ENCODE measurements around the gene TMEM200C. TPM values are rescaled to one million over a fixed set of nuclear protein-coding genes. Genes with fewer than 3 reads are reported as not detected.

TMEM200C gene
- total and polyA plus RNA-seq, 4 donors, result 0.03 to 0.15 (median 0.06) TPM; not detected in 1

DNA sequence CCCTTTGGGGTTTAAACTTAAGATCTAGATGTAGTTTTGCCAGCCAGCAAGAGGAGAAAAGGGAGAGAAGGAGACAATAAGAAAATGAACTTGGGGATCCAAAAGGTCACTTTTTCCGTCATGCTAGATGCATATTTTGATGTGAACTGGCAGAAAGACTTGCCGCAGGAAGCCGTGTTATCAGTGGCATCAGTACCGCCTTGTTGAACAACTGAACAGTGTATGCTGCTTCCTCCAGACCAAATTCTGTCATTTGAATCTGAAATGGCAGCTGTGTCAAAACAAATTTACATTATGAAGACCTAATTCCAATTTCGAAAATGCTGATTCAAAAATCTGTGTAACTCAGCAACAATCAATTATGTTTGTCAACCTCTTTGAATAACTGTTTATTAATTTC is 42.1 kb downstream of the TMEM200C start:
- ATAC-seq (ENCODE audit: low FRiP score) (no peak), DNase-seq (no peak)
- H3K4me1 ChIP-seq (ENCODE audit: control insufficient read depth in 1 of 2, insufficient read depth in 2 of 2, low read length in 2 of 2), result no peaks in the 10 kb centered on the region
- WGBS, 2 donors, result 54 to 71% methylated on average over 5 of the region's 5 CpGs
- no peak overlapping the region for H3K27ac ChIP-seq (ENCODE audit: low read depth in 1 of 2, low read length in 2 of 2)
- no peaks in the 10 kb centered on the region for H3K36me3 ChIP-seq (ENCODE audit: control insufficient read depth in 1 of 2, insufficient read depth in 2 of 2, low read length in 1 of 2)
- H3K4me3 ChIP-seq (ENCODE audit: low read length in 2 of 2), result no peak overlapping the region
- no peaks in the 10 kb centered on the region for H3K27me3 ChIP-seq (ENCODE audit: control insufficient read depth in 1 of 2, insufficient read depth in 2 of 2, low read length in 1 of 2)
- no peaks in the 10 kb centered on the region for H3K9me3 ChIP-seq (ENCODE audit: control insufficient read depth, low read length)
- intact Hi-C loops (cut with DNase I), result no loop called here

- Histone ChIP-seq H3K36me3 (ENCODE audit: control insufficient read depth in 1 of 2, insufficient read depth in 2 of 2, low read length in 1 of 2) (no peaks in the 10 kb centered on the region), H3K4me3 (ENCODE audit: low read length in 2 of 2) (no peak overlapping the region), H3K4me1 (ENCODE audit: control insufficient read depth in 1 of 2, insufficient read depth in 2 of 2, low read length in 2 of 2) (no peaks in the 10 kb centered on the region), H3K9me3 (ENCODE audit: control insufficient read depth, low read length) (no peaks in the 10 kb centered on the region), H3K27ac (ENCODE audit: low read depth in 1 of 2, low read length in 2 of 2) (no peak overlapping the region), H3K27me3 (ENCODE audit: control insufficient read depth in 1 of 2, insufficient read depth in 2 of 2, low read length in 1 of 2) (no peaks in the 10 kb centered on the region)
- intact Hi-C loops (cut with DNase I), result no loop called here
- no peak for ATAC-seq (ENCODE audit: low FRiP score)
- 27 to 28% methylated on average over 2 of the region's 2 CpGs for WGBS, 2 donors
- no peak for DNase-seq
Measured at GRCh38 chr18:5851998-5852397, 43.3 kb downstream of the TMEM200C start.

GRCh38 chr18:5842653-5843052 is 52.7 kb downstream of the TMEM200C start:
- Histone ChIP-seq H3K36me3 (ENCODE audit: control insufficient read depth in 1 of 2, insufficient read depth in 2 of 2, low read length in 1 of 2) (no peaks in the 10 kb centered on the region), H3K4me3 (ENCODE audit: low read length in 2 of 2) (no peak overlapping the region), H3K27me3 (ENCODE audit: control insufficient read depth in 1 of 2, insufficient read depth in 2 of 2, low read length in 1 of 2) (no peaks in the 10 kb centered on the region), H3K4me1 (ENCODE audit: control insufficient read depth in 1 of 2, insufficient read depth in 2 of 2, low read length in 2 of 2) (no peaks in the 10 kb centered on the region), H3K9me3 (ENCODE audit: control insufficient read depth, low read length) (peaks cover 1% of the 10 kb centered on the region), H3K27ac (ENCODE audit: low read depth in 1 of 2, low read length in 2 of 2) (no peak overlapping the region)
- 53 to 64% methylated on average over 3 of the region's 3 CpGs for WGBS, 2 donors
- intact Hi-C loops (cut with DNase I), result no loop called here
- no peak for ATAC-seq (ENCODE audit: low FRiP score)
- no peak for DNase-seq

GRCh38 chr18:5841518-5841917 is 53.8 kb downstream of the TMEM200C start:
- no peaks in the 10 kb centered on the region for H3K27me3 ChIP-seq (ENCODE audit: control insufficient read depth in 1 of 2, insufficient read depth in 2 of 2, low read length in 1 of 2)
- no peak overlapping the region for H3K4me3 ChIP-seq (ENCODE audit: low read length in 2 of 2)
- 15 to 20% methylated on average over 2 of the region's 2 CpGs for WGBS, 2 donors
- intact Hi-C loops (cut with DNase I), result no loop called here
- peaks cover 1% of the 10 kb centered on the region for H3K9me3 ChIP-seq (ENCODE audit: control insufficient read depth, low read length)
- H3K36me3 ChIP-seq (ENCODE audit: control insufficient read depth in 1 of 2, insufficient read depth in 2 of 2, low read length in 1 of 2), result no peaks in the 10 kb centered on the region
- H3K27ac ChIP-seq (ENCODE audit: low read depth in 1 of 2, low read length in 2 of 2), result no peak overlapping the region
- ATAC-seq (ENCODE audit: low FRiP score) (no peak), DNase-seq (no peak)
- H3K4me1 ChIP-seq (ENCODE audit: control insufficient read depth in 1 of 2, insufficient read depth in 2 of 2, low read length in 2 of 2), result no peaks in the 10 kb centered on the region

GRCh38 chr18:5840547-5840946 is 54.8 kb downstream of the TMEM200C start:
- no peak for DNase-seq

GRCh38 chr18:5840025-5840424 is 55.3 kb downstream of the TMEM200C start:
- ATAC-seq (ENCODE audit: low FRiP score), result no peak
- Histone ChIP-seq H3K4me3 (ENCODE audit: low read length in 2 of 2) (no peak overlapping the region), H3K27ac (ENCODE audit: low read depth in 1 of 2, low read length in 2 of 2) (no peak overlapping the region), H3K9me3 (ENCODE audit: control insufficient read depth, low read length) (no peaks in the 10 kb centered on the region), H3K36me3 (ENCODE audit: control insufficient read depth in 1 of 2, insufficient read depth in 2 of 2, low read length in 1 of 2) (no peaks in the 10 kb centered on the region), H3K4me1 (ENCODE audit: control insufficient read depth in 1 of 2, insufficient read depth in 2 of 2, low read length in 2 of 2) (no peaks in the 10 kb centered on the region), H3K27me3 (ENCODE audit: control insufficient read depth in 1 of 2, insufficient read depth in 2 of 2, low read length in 1 of 2) (no peaks in the 10 kb centered on the region)
- 9 to 24% methylated on average over 2 of the region's 2 CpGs for WGBS, 2 donors
- no peak for DNase-seq
- intact Hi-C loops (cut with DNase I), result no loop called here

More at GRCh38 chr18:5840547-5840946, 54.8 kb downstream of the TMEM200C start:
- H3K27me3 ChIP-seq (ENCODE audit: control insufficient read depth in 1 of 2, insufficient read depth in 2 of 2, low read length in 1 of 2), result no peaks in the 10 kb centered on the region
- intact Hi-C loops (cut with DNase I), result no loop called here
- 41 to 44% methylated on average over 4 of the region's 4 CpGs for WGBS, 2 donors
- no peaks in the 10 kb centered on the region for H3K36me3 ChIP-seq (ENCODE audit: control insufficient read depth in 1 of 2, insufficient read depth in 2 of 2, low read length in 1 of 2)
- no peak for ATAC-seq (ENCODE audit: low FRiP score)
- no peaks in the 10 kb centered on the region for H3K4me1 ChIP-seq (ENCODE audit: control insufficient read depth in 1 of 2, insufficient read depth in 2 of 2, low read length in 2 of 2)
- peaks cover under 1% of the 10 kb centered on the region for H3K9me3 ChIP-seq (ENCODE audit: control insufficient read depth, low read length)
- no peak overlapping the region for H3K27ac ChIP-seq (ENCODE audit: low read depth in 1 of 2, low read length in 2 of 2)
- H3K4me3 ChIP-seq (ENCODE audit: low read length in 2 of 2), result no peak overlapping the region

DNA sequence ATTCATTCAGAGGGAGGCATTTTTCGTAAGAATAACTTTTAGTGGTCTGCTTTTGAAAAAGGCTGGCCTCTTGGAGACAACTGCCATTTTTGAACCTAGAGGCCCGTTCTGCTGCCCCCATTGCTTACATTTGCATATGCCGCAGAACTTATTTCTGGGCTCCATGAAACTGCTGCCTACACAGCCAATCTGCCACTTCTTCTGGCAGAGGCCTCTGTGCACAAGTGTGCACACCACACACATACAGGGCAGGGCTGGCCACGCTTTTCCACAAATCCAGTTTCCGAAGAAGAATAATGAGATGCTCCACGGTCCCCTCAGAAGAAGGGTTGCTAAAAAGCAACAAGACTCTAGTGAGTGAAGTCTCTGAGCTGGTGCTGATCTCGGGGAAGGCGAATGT is 56.2 kb downstream of the TMEM200C start:
- H3K27ac ChIP-seq (ENCODE audit: low read depth in 1 of 2, low read length in 2 of 2), result no peak overlapping the region
- DNase-seq (no peak), ATAC-seq (ENCODE audit: low FRiP score) (no peak)
- 80 to 85% methylated on average over 8 of the region's 8 CpGs for WGBS, 2 donors
- H3K27me3 ChIP-seq (ENCODE audit: control insufficient read depth in 1 of 2, insufficient read depth in 2 of 2, low read length in 1 of 2), result no peaks in the 10 kb centered on the region
- intact Hi-C loops (cut with DNase I), result no loop called here
- H3K4me1 ChIP-seq (ENCODE audit: control insufficient read depth in 1 of 2, insufficient read depth in 2 of 2, low read length in 2 of 2), result no peaks in the 10 kb centered on the region
- H3K4me3 ChIP-seq (ENCODE audit: low read length in 2 of 2), result no peak overlapping the region
- no peaks in the 10 kb centered on the region for H3K36me3 ChIP-seq (ENCODE audit: control insufficient read depth in 1 of 2, insufficient read depth in 2 of 2, low read length in 1 of 2)
- peaks cover 1% of the 10 kb centered on the region for H3K9me3 ChIP-seq (ENCODE audit: control insufficient read depth, low read length)

Small RNA genes within 50 kb of the gene (microRNA-seq; reads per million reads assigned to microRNA genes)
- gene MIR3976, result 0 reads per million in 2 donors
